ENCODE results near the gene ADCK2. TPM values are rescaled to one million over a fixed set of nuclear protein-coding genes. Genes with fewer than 3 reads are reported as not detected.
"Not testable (repeated sequence)": the region's sequence is repeated elsewhere in the genome, so short reads cannot be mapped to it uniquely, and the experiment has no call there.

Gene ADCK2
- total RNA-seq, 1 donor from 2014 or later, result 26.9 TPM

- DNase-seq (ENCODE audit: low spot score), result no peak
Observed at GRCh38 chr7:140738280-140738679, 65.5 kb downstream of the ADCK2 start.

GRCh38 chr7:140743255-140743654 is 70.5 kb downstream of the ADCK2 start:
- not testable (repeated sequence) for H3K4me1 Mint-ChIP-seq (ENCODE audit: low read depth); H3K27me3 Mint-ChIP-seq (ENCODE audit: low read depth); DNase-seq (ENCODE audit: low spot score); H3K4me3 Mint-ChIP-seq (ENCODE audit: unreplicated experiment); H3K36me3 Mint-ChIP-seq (ENCODE audit: low read depth); H3K27ac Mint-ChIP-seq (ENCODE audit: unreplicated experiment); H3K9me3 Mint-ChIP-seq (ENCODE audit: low read depth)

More at GRCh38 chr7:140738280-140738679, 65.5 kb downstream of the ADCK2 start:
- Mint-ChIP-seq H3K36me3 (ENCODE audit: low read depth) (peaks cover 5% of the 10 kb centered on the region), H3K9me3 (ENCODE audit: low read depth) (no peaks in the 10 kb centered on the region), H3K4me3 (ENCODE audit: unreplicated experiment) (no peak overlapping the region), H3K27me3 (ENCODE audit: low read depth) (no peaks in the 10 kb centered on the region), H3K27ac (ENCODE audit: unreplicated experiment) (no peak overlapping the region), H3K4me1 (ENCODE audit: low read depth) (no peaks in the 10 kb centered on the region)
- TF ChIP-seq CTCF (IDR thresholded peaks at IDR 0.05), result no peak

- no peak overlapping the region for H3K4me3 Mint-ChIP-seq (ENCODE audit: unreplicated experiment)
- no peak overlapping the region for H3K27ac Mint-ChIP-seq (ENCODE audit: unreplicated experiment)
- no peak for DNase-seq (ENCODE audit: low spot score)
- H3K4me1 Mint-ChIP-seq (ENCODE audit: low read depth), result peaks cover 7% of the 10 kb centered on the region
- no peaks in the 10 kb centered on the region for H3K9me3 Mint-ChIP-seq (ENCODE audit: low read depth)
- no peaks in the 10 kb centered on the region for H3K27me3 Mint-ChIP-seq (ENCODE audit: low read depth)
- TF ChIP-seq CTCF (IDR thresholded peaks at IDR 0.05), result no peak
- H3K36me3 Mint-ChIP-seq (ENCODE audit: low read depth), result peaks cover 10% of the 10 kb centered on the region
Observed at GRCh38 chr7:140744005-140744404, 71.3 kb downstream of the ADCK2 start.

Other genes with a start within 250 kb of the ADCK2 start
- 64.7 to 70.1 TPM (median 67.9 TPM) in 3 replicates for gene MKRN1, start 193.4 kb upstream of the ADCK2 start, total RNA-seq
- 6.5 to 16.3 TPM (median 16.0 TPM) in 3 replicates for gene DENND2A, start 32.1 kb upstream of the ADCK2 start, total RNA-seq
- 186 to 198 TPM (median 193 TPM) in 3 replicates for gene NDUFB2, start 23.8 kb downstream of the ADCK2 start, total RNA-seq

All from chondrocyte (in vitro differentiated cells).